Metanephros (tissue), 2 donors: ENCODE measurements around the gene NHSL2. TPM values are rescaled to one million over a fixed set of nuclear protein-coding genes. Genes with fewer than 3 reads are reported as not detected.

Experiments used
- small RNA-seq: library from RNA; depleted of rRNA; stranded (forward); fragments of <200 nt; gene quantifications from one replicate; pipeline ENCODE3, GENCODE V24; 2014; ENCODE audit warnings: low replicate concordance
- total RNA-seq: library from RNA; depleted of rRNA; stranded (reverse); fragments of >200 nt; gene quantifications from one replicate; pipeline ENCODE4 v1.2.3, GENCODE V29; 2014

The NHSL2 gene
- 9.3 TPM for total RNA-seq

GRCh38 chrX:71910643-71910985, at the start of gene NHSL2:
Gene NHSL2 (plus strand): TSS chrX:71910845.

GRCh38 chrX:72131317-72132294, 221.0 kb downstream of the NHSL2 start, which contains the start of gene RTL5:
Gene RTL5 (minus strand): TSS chrX:72131915.

GRCh38 chrX:72181178-72182125, 270.8 kb downstream of the NHSL2 start, which contains the start of gene PIN4:
Gene PIN4 (plus strand): TSS chrX:72181757. CDS start chrX:72181786, 29 bp downstream.

Small RNA genes within 50 kb of the gene (small RNA-seq; reads per million reads assigned to genes)
- not detected for gene RNU6-1078P

Other genes starting within 250 kb of the NHSL2 start
- gene CXorf49, start 192.6 kb upstream of the NHSL2 start, total RNA-seq: not detected
- not detected for gene CXorf49B, start 147.5 kb upstream of the NHSL2 start, total RNA-seq
- gene RTL5, start 221.1 kb downstream of the NHSL2 start, total RNA-seq: 10.6 TPM